Nephron progenitor cell (in vitro differentiated cells): Measurements from ENCODE around the gene RBMS1.

Source experiments
- DNase-seq: peaks from one replicate; pipeline ENCODE4 v3.0.0; 2021
- H3K27ac Mint-ChIP-seq: 2 replicates; pipeline ENCODE4 v1.8.0; 2021; ENCODE audit warnings: mild to moderate bottlenecking, moderate library complexity, mixed read lengths
- H3K27me3 Mint-ChIP-seq: 2 replicates; pipeline ENCODE4 v1.8.0; 2021; ENCODE audit warnings: mild to moderate bottlenecking, low read depth, mixed read lengths; ENCODE audit not compliant: poor library complexity
- H3K36me3 Mint-ChIP-seq: 2 replicates; pipeline ENCODE4 v1.8.0; 2021; ENCODE audit warnings: low read depth, mixed read lengths
- H3K4me1 Mint-ChIP-seq: 2 replicates; pipeline ENCODE4 v1.8.0; 2021; ENCODE audit warnings: mixed read lengths
- H3K4me3 Mint-ChIP-seq: 2 replicates; pipeline ENCODE4 v1.8.0; 2021; ENCODE audit warnings: mild to moderate bottlenecking, moderate library complexity, mixed read lengths
- H3K9me3 Mint-ChIP-seq: 2 replicates; pipeline ENCODE4 v1.8.0; 2021; ENCODE audit warnings: mild to moderate bottlenecking, moderate library complexity, mixed read lengths
- TF ChIP-seq, protein P1 (sequence below): fragments of 200-600 bp; sonication (generic); IDR thresholded peaks from 2 replicates; pipeline ENCODE4 v1.5.0; 2021; ENCODE audit warnings: antibody characterized with exemption

The RBMS1 gene

GRCh38 chr2:160303076-160303475 is 190.5 kb downstream of the RBMS1 start:
- peaks cover 49% of the 10 kb centered on the region for H3K36me3 Mint-ChIP-seq
- TF ChIP-seq, protein P1, sequence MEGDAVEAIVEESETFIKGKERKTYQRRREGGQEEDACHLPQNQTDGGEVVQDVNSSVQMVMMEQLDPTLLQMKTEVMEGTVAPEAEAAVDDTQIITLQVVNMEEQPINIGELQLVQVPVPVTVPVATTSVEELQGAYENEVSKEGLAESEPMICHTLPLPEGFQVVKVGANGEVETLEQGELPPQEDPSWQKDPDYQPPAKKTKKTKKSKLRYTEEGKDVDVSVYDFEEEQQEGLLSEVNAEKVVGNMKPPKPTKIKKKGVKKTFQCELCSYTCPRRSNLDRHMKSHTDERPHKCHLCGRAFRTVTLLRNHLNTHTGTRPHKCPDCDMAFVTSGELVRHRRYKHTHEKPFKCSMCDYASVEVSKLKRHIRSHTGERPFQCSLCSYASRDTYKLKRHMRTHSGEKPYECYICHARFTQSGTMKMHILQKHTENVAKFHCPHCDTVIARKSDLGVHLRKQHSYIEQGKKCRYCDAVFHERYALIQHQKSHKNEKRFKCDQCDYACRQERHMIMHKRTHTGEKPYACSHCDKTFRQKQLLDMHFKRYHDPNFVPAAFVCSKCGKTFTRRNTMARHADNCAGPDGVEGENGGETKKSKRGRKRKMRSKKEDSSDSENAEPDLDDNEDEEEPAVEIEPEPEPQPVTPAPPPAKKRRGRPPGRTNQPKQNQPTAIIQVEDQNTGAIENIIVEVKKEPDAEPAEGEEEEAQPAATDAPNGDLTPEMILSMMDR: no peak
- no peaks in the 10 kb centered on the region for H3K9me3 Mint-ChIP-seq
- H3K27me3 Mint-ChIP-seq: no peaks in the 10 kb centered on the region
- no peak overlapping the region for H3K27ac Mint-ChIP-seq
- no peak overlapping the region for H3K4me3 Mint-ChIP-seq
- DNase-seq: no peak
- H3K4me1 Mint-ChIP-seq: no peaks in the 10 kb centered on the region

DNA sequence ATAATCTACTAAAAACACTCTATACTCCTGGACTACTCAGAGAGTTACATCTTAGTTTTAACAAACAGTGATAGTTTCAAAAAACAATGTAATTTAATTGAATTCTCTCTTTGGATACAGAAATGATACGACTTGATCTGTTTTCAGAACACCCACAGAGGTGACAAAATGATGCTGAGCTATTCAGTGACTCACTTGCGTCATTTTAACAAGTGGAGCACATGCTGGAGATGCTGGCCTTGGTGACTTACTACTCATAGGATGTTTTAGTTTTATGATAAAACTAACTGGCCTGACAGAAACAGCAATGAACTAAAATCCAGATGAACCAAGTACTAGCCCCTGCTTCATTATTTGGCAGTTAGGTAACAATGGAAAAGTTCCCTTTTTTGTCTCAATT is 192.2 kb downstream of the RBMS1 start:
- H3K4me1 Mint-ChIP-seq: peaks cover 3% of the 10 kb centered on the region
- no peak overlapping the region for H3K27ac Mint-ChIP-seq
- H3K9me3 Mint-ChIP-seq: no peaks in the 10 kb centered on the region
- peaks cover 65% of the 10 kb centered on the region for H3K36me3 Mint-ChIP-seq
- DNase-seq: no peak
- H3K27me3 Mint-ChIP-seq: no peaks in the 10 kb centered on the region
- TF ChIP-seq, protein P1: no peak
- H3K4me3 Mint-ChIP-seq: no peak overlapping the region

GRCh38 chr2:160300203-160300602 is 193.4 kb downstream of the RBMS1 start:
- Mint-ChIP-seq H3K27ac (no peak overlapping the region), H3K4me1 (peaks cover 10% of the 10 kb centered on the region), H3K4me3 (no peak overlapping the region), H3K36me3 (peaks cover 67% of the 10 kb centered on the region), H3K27me3 (no peaks in the 10 kb centered on the region), H3K9me3 (no peaks in the 10 kb centered on the region)
- DNase-seq: no peak
- TF ChIP-seq, protein P1: no peak

- TF ChIP-seq, protein P1: no peak
- Mint-ChIP-seq H3K4me1 (peaks cover 10% of the 10 kb centered on the region), H3K27me3 (no peaks in the 10 kb centered on the region), H3K9me3 (no peaks in the 10 kb centered on the region), H3K4me3 (no peak overlapping the region), H3K27ac (no peak overlapping the region), H3K36me3 (peaks cover 69% of the 10 kb centered on the region)
- DNase-seq: no peak
Observed at GRCh38 chr2:160299540-160299939, 194.1 kb downstream of the RBMS1 start.

- peaks cover 10% of the 10 kb centered on the region for H3K4me1 Mint-ChIP-seq
Observed at GRCh38 chr2:160298960-160299359, 194.6 kb downstream of the RBMS1 start.

More at GRCh38 chr2:160298960-160299359, 194.6 kb downstream of the RBMS1 start:
- Mint-ChIP-seq H3K4me3 (no peak overlapping the region), H3K27me3 (no peaks in the 10 kb centered on the region), H3K9me3 (no peaks in the 10 kb centered on the region), H3K36me3 (peaks cover 67% of the 10 kb centered on the region), H3K27ac (no peak overlapping the region)
- TF ChIP-seq, protein P1: no peak
- DNase-seq: no peak
